Thyroid gland (tissue), 4 donors: ENCODE data around the gene PARD6A.

Experiments
- CTCF ChIP-seq, 6 experiments: fragments of 200-600 bp in 3 of 6; fragments of 450-650 bp in 3 of 6; sonication (generic) in 3 of 6; IDR thresholded peaks; one replicate each; pipeline ENCODE4 v1.5.1; 2016 to 2019; ENCODE audit warnings: antibody characterized with exemption in 6 of 6, mild to moderate bottlenecking in 2 of 6, inconsistent platforms in 1 of 6, moderate library complexity in 1 of 6
- POLR2A ChIP-seq, 2 donors: fragments of 450-650 bp; IDR thresholded peaks; one replicate each; pipeline ENCODE4 v1.6.1; 2017; ENCODE audit warnings: antibody characterized with exemption in 2 of 2, mild to moderate bottlenecking in 2 of 2, moderate library complexity in 1 of 2

- no peak for TF ChIP-seq POLR2A (IDR thresholded peaks at IDR 0.05)
- no peak for TF ChIP-seq CTCF (IDR thresholded peaks at IDR 0.05)
These were observed 47.0 kb upstream of the PARD6A start for GRCh38 chr16:67613808-67614207.
